Omental fat pad (tissue), 4 donors: ENCODE results near the gene CNST. TPM values are rescaled to one million over a fixed set of nuclear protein-coding genes. Genes with fewer than 3 reads are reported as not detected.
"Not testable (repeated sequence)": the region's sequence is repeated elsewhere in the genome, so short reads cannot be mapped to it uniquely, and the experiment has no call there.

Source experiments
- ATAC-seq: fragments of 150-250 bp; one replicate; pipeline ENCODE4 v1.9.1; 2016; ENCODE audit warnings: mild to moderate bottlenecking, moderate library complexity; ENCODE audit not compliant: low FRiP score
- DNase-seq: peaks from one replicate; pipeline ENCODE4 v3.0.0-alpha.2; 2019; ENCODE audit warnings: low spot score
- CTCF ChIP-seq, 3 donors: fragments of 450-650 bp; IDR thresholded peaks; one replicate each; pipeline ENCODE4 v1.5.1; 2016 to 2017; ENCODE audit warnings: antibody characterized with exemption in 3 of 3, mild to moderate bottlenecking in 3 of 3, moderate library complexity in 2 of 3
- total RNA-seq, 4 donors: library from RNA; depleted of rRNA; stranded (reverse); fragments of >200 nt; gene quantifications; one replicate each; pipeline ENCODE4 v1.1.0, GENCODE V29; 2016

The CNST gene
- total RNA-seq, 4 donors from 2014 or later, result 23.0 to 35.3 (median 33.4) TPM

- DNase-seq (no peak), ATAC-seq (peak; percentile 68)
- no peak for TF ChIP-seq CTCF (IDR thresholded peaks at IDR 0.05)
Observed at GRCh38 chr1:246632281-246633168, 66.3 kb downstream of the CNST start.

- ATAC-seq, DNase-seq: not testable (repeated sequence)
Observed at GRCh38 chr1:246634659-246635058, 68.4 kb downstream of the CNST start.

- no peak for TF ChIP-seq CTCF (IDR thresholded peaks at IDR 0.05)
- ATAC-seq (no peak), DNase-seq (no peak)
Observed at GRCh38 chr1:246638941-246639655, 72.8 kb downstream of the CNST start.

GRCh38 chr1:246639732-246640131 lies 73.5 kb downstream of the CNST start:
- no peak for TF ChIP-seq CTCF (IDR thresholded peaks at IDR 0.05)
- no peak for ATAC-seq
- no peak for DNase-seq

GRCh38 chr1:246640747-246641146 lies 74.5 kb downstream of the CNST start:
- TF ChIP-seq CTCF (IDR thresholded peaks at IDR 0.05), result no peak
- DNase-seq, result no peak
- no peak for ATAC-seq

- DNase-seq, result no peak
- TF ChIP-seq CTCF (IDR thresholded peaks at IDR 0.05), result no peak
- no peak for ATAC-seq
Observed at GRCh38 chr1:246641394-246641793, 75.1 kb downstream of the CNST start.

- DNase-seq, result no peak
- no peak for TF ChIP-seq CTCF (IDR thresholded peaks at IDR 0.05)
- no peak for ATAC-seq
Observed at GRCh38 chr1:246642719-246643118, 76.5 kb downstream of the CNST start.
